ENCODE results near the gene MPIG6B.

The MPIG6B gene

DNA sequence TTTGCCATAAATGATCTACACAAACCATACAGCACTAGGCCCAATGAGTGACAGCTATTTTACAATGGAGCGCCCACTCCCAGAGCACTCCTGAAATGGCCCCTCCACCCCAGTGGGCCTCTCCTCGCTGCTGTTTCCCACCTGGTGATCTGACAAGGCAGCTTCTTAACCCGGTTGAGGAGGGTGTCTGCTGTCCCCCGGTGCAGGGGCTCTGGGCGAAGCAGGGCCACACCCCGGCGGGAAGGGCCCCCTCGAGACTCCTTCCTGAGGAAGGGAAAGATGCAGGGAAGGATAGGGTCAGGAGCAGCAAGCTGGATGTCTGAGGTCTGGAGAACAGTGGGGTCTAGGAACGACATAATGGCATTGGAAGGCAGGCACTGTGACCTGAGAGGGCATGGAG, 30.3 kb upstream of the MPIG6B start:
- H3K4me1 ChIP-seq = no peaks in the 10 kb centered on the region
- no peak overlapping the region for H3K4me3 ChIP-seq (ENCODE audit: low read depth, low read length)
- no peaks in the 10 kb centered on the region for H3K27me3 ChIP-seq
- no peaks in the 10 kb centered on the region for H3K9me3 ChIP-seq
- DNase-seq = no peak
- TF ChIP-seq, protein P1, sequence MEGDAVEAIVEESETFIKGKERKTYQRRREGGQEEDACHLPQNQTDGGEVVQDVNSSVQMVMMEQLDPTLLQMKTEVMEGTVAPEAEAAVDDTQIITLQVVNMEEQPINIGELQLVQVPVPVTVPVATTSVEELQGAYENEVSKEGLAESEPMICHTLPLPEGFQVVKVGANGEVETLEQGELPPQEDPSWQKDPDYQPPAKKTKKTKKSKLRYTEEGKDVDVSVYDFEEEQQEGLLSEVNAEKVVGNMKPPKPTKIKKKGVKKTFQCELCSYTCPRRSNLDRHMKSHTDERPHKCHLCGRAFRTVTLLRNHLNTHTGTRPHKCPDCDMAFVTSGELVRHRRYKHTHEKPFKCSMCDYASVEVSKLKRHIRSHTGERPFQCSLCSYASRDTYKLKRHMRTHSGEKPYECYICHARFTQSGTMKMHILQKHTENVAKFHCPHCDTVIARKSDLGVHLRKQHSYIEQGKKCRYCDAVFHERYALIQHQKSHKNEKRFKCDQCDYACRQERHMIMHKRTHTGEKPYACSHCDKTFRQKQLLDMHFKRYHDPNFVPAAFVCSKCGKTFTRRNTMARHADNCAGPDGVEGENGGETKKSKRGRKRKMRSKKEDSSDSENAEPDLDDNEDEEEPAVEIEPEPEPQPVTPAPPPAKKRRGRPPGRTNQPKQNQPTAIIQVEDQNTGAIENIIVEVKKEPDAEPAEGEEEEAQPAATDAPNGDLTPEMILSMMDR (IDR thresholded peaks at IDR 0.05; ENCODE audit: low read depth, low read length) = no peak
- no peaks in the 10 kb centered on the region; the same call in none of the 2 replicates for H3K36me3 ChIP-seq

DNA sequence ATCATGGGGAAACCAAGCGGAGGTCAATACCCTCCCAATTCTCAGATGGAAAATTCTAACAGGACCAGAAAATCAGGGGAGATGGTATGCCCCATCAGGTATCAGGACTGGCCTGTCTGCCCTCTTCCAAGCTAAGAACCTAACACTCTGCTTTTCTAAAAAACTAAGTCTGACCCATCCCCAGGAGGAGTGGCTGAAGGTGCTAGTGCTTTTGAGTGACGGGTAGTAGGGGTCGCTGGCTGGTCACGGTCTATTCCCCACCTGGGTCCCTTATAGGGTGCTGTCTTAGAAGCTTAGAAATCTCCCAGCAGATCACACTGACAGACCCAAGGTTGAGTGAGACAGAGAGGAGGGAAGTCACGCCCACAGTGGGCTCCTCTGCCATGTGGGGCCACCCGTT, 29.6 kb upstream of the MPIG6B start:
- Histone ChIP-seq H3K9me3 (no peaks in the 10 kb centered on the region), H3K4me1 (no peaks in the 10 kb centered on the region), H3K36me3 (no peaks in the 10 kb centered on the region; the same call in none of the 2 replicates), H3K27me3 (no peaks in the 10 kb centered on the region), H3K4me3 (ENCODE audit: low read depth, low read length) (no peak overlapping the region)
- no peak for DNase-seq
- TF ChIP-seq, protein P1 (IDR thresholded peaks at IDR 0.05; ENCODE audit: low read depth, low read length) = no peak

DNA sequence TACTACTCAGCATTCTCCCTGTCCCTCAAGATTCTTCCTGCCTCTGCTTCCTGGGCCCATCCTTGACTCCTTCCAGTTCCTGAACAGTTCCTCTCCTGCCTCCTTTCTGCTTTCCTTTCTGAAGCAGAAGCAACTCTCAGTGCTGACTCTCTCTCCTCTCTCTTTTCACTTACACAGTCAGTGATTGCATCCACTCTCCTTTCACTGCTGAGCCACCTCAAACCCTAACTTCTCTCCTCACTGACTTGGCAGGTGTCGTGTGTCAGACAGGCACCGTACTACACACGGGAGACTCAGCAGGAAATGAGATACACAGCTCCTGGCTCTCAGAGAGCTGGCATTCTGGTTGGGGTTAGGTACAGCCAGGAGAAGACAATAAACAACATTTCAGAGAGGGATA, 25.6 kb upstream of the MPIG6B start:
- TF ChIP-seq, protein P1 (IDR thresholded peaks at IDR 0.05; ENCODE audit: low read depth, low read length) = no peak
- Histone ChIP-seq H3K36me3 (no peaks in the 10 kb centered on the region; the same call in none of the 2 replicates), H3K4me3 (ENCODE audit: low read depth, low read length) (no peak overlapping the region), H3K4me1 (no peaks in the 10 kb centered on the region), H3K27me3 (no peaks in the 10 kb centered on the region), H3K9me3 (no peaks in the 10 kb centered on the region)
- DNase-seq = no peak

DNA sequence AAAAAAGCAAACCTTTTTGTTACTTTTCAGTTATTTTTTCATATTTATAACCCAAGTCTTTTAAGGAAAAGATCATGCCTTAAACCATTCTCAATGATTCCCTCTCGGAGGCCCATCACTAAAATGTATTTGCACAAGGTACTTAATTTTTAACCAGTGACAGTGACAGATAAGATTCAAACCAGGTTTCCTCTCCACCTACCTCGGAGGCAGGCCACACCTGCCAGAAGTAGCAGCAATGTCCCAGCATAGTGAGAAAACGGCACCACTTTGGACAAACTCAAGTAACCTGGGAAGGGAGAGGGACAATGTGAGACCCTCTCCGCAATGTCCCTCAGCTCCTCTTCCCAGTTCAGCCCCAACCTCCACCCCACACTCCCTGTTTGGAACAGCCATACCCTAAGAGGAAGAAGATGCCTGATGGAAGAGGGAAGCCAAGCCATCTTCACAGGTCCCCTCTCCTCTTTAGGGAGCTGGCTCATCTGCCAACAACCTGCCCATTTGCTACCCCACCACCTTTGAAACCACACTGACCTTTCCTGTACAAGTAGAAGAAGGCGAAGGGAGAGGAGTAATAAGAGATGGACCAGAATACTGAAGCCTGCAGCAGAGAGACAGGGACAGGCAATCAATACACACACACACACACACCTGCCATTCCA, 22.3 kb upstream of the MPIG6B start:
- H3K4me3 ChIP-seq (ENCODE audit: low read depth, low read length) = no peak overlapping the region
- H3K27me3 ChIP-seq = no peaks in the 10 kb centered on the region
- no peak for DNase-seq
- H3K4me1 ChIP-seq = no peaks in the 10 kb centered on the region
- H3K9me3 ChIP-seq = no peaks in the 10 kb centered on the region
- TF ChIP-seq, protein P1 (IDR thresholded peaks at IDR 0.05; ENCODE audit: low read depth, low read length) = no peak
- H3K36me3 ChIP-seq = no peaks in the 10 kb centered on the region; the same call in none of the 2 replicates

DNA sequence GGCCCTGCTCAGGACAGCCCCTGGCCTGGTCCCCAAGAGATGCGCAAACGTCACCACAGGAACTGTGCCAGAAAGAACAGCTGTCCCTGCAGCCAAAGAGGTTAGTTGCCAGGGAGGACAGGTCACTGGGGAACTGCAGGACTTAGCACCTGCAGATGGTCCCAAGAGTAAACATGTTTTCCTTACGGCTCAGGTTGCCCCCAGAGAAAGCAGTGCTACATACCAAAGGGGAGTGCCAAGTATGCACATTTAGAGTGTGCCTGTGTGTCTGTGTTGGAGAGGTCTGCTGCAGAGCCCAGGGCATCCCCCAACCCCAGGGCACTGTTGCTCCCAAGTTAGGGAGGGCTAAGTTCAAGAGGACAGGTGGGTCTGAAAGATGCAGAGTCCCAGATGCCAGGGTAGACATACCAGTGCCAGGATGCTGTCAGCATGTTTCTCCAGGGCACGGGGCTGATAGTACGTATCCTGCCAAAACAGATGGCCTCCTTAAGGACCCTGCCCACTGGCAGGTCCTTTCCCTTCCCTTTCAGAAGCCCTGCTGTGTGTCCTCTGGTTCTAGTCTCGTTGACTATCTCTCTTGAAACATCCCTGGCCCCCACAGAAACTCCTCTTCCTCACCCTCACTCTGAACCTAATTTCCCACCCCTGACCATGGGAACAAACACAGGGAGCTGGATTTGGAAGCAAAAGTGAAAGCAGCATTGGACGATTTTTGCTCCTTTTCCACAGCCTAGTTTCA, 21.3 kb upstream of the MPIG6B start:
- Histone ChIP-seq H3K27me3 (no peaks in the 10 kb centered on the region), H3K9me3 (no peaks in the 10 kb centered on the region), H3K4me1 (no peaks in the 10 kb centered on the region), H3K4me3 (ENCODE audit: low read depth, low read length) (peak overlapping the region; percentile 97), H3K36me3 (no peaks in the 10 kb centered on the region; the same call in 1 of the 2 replicates)
- TF ChIP-seq, protein P1 (IDR thresholded peaks at IDR 0.05; ENCODE audit: low read depth, low read length) = no peak
- peak; percentile 51 for DNase-seq

DNA sequence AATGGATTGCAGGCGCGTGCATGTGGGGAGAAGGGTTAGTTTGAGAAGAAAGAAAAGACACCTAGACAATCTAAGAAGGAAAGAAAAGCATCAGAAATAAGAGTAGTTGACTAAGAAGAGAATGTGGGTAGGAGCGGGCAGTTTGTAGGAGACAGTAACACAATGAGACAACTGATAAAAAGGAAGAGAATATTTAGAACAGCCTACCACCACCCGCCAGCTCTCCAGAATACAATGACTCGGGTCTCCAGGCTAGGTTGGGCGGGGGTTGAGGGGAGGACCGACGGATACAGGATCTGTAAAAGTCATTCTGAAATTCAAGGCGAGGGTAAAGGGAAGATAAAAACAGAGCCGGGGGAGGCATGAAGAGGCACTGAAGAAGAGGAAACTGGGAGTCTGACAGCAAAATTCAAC, 20.8 kb upstream of the MPIG6B start:
- Histone ChIP-seq H3K9me3 (no peaks in the 10 kb centered on the region), H3K4me3 (ENCODE audit: low read depth, low read length) (peak overlapping the region; percentile 97), H3K4me1 (no peaks in the 10 kb centered on the region), H3K36me3 (no peaks in the 10 kb centered on the region; the same call in 1 of the 2 replicates), H3K27me3 (no peaks in the 10 kb centered on the region)
- TF ChIP-seq, protein P1 (IDR thresholded peaks at IDR 0.05; ENCODE audit: low read depth, low read length) = no peak
- no peak for DNase-seq

Data from BE2C (cell line).